GM18505 (cell line): Measurements from ENCODE around the gene PRRG1.

Experiments
- ATAC-seq: cut with Tn5 transposase; IDR thresholded peaks from one replicate; pipeline ENCODE4 v1.9.1; 2021; ENCODE audit not compliant: unreplicated experiment
- POLR2A ChIP-seq: IDR thresholded peaks from 4 replicates; pipeline ENCODE4 v1.6.1; 2011; ENCODE audit warnings: borderline replicate concordance; ENCODE audit not compliant: insufficient read depth, insufficient read length; ENCODE audit errors: extremely low read depth

PRRG1 gene

GRCh38 chrX:37350034-37350365 is 836 bp downstream of the PRRG1 start:
- TF ChIP-seq POLR2A, result no peak
- ATAC-seq, result no peak

DNA sequence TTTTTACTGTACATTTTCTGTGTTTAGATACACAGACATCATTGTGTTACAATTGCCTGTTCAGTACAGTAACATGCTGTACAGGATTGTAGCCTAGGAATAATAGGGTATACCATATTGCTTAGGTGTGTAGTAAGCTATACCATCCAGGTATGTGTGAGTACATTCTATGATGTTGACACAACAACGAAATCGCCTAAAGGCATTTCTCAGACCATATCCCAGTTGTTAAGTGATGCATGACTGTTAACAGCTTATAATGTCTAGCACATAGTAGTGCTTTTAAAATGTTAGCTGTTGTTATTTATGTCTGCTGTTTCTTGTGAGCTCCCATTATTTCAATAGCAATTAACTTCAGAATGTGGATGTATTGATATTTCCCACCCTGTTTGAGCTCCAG is 4.5 kb downstream of the PRRG1 start:
- no peak for TF ChIP-seq POLR2A
- ATAC-seq, result no peak

DNA sequence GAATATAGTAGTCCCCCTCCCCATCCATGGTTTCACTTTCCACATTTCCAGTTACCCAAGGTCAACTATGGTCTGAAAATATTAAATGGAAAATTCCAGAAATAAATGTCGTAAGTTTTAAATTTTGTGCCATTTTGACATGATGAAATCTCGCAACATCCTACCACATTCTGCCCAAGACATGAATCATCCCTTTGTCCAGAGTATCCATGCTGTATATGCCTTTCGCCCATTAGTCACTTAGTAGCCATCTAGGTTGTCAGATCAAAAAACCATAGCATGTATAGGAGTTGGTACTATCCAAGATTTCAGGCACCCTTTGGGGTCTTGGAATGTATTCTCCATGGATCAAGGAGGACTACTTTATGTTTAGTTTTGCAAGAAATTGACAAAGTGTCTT is 8.3 kb downstream of the PRRG1 start:
- ATAC-seq, result no peak

GRCh38 chrX:37361596-37361995 is 12.4 kb downstream of the PRRG1 start:
- TF ChIP-seq POLR2A, result no peak
- no peak for ATAC-seq

More for the DNA sequence above, 8.3 kb downstream of the PRRG1 start:
- TF ChIP-seq POLR2A, result no peak

DNA sequence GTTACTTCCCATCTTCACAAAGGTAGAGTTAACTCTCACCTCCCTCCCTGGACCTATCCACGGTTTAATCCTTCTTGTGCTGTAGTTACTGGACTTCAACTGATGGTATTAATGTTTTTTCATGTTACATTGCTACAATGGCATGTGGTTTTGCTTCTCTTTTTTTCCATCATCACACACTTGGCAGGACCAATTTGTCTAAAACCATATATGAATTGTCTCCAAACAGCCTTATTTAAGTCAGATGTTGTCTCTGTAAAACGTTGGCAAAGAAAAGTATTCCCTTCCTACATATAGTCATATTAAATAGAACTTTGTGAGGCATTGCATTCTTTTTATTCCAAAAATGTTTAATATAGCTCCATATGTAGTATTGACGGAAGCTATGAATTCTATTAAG is 15.5 kb downstream of the PRRG1 start:
- no peak for ATAC-seq

GRCh38 chrX:37367946-37368345 is 18.8 kb downstream of the PRRG1 start:
- no peak for ATAC-seq
- no peak for TF ChIP-seq POLR2A

More for the DNA sequence above, 15.5 kb downstream of the PRRG1 start:
- no peak for TF ChIP-seq POLR2A

DNA sequence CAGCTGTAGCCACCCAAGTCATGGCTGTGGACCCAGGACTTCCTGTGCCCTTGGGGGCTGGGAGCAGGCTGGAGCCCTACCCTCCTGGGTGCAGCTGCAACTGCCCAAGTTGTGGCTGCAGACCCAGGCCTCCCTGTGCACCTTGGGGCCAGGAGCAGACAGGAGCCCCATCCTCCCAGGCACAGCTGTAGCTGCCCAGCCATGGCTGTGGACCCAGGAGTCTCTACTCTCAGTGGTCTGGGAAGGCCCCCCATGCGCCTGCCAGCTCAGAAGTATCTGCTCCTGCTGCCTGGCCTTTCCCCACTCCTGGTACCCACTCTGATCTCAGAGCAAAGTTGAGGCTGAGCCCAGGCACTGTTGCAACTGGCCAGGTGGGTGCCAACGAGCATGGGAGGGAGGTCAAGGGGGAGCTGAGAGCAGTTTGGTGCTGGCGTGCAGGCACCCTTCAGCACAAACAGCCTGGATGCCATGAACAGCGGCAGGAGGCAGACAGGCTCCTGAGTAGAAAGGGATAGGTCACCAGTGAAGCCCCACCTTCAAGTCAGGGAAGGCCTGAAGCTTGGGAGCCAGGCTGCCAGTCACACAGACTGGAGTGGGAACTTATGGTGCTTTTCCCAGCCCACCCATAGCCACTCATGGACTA is 21.5 kb downstream of the PRRG1 start:
- ATAC-seq, result no peak
- no peak for TF ChIP-seq POLR2A

DNA sequence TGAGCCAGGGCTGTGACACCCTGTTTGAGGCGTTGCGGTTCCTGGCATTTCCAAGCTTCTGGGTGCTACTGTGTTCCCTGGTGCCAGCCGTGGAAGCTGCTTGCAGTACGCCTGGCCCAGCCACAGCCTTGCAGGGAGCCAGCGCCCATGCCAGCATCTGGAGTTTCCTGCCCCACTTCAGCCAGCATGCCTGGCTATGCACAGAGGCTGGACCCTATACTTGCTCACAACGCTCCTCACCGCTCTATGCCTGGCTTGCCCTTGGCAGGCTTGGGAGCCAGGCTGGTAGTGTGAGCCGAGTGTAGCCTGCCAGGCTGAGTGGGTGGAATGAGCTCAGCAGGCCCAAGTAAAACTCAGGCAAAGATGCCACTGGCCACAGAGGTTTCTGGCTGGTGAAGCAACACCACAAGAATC is 22.4 kb downstream of the PRRG1 start:
- TF ChIP-seq POLR2A, result no peak

GRCh38 chrX:37378404-37378803 is 29.2 kb downstream of the PRRG1 start:
- TF ChIP-seq POLR2A, result no peak
- no peak for ATAC-seq

More for the DNA sequence above, 22.4 kb downstream of the PRRG1 start:
- no peak for ATAC-seq

DNA sequence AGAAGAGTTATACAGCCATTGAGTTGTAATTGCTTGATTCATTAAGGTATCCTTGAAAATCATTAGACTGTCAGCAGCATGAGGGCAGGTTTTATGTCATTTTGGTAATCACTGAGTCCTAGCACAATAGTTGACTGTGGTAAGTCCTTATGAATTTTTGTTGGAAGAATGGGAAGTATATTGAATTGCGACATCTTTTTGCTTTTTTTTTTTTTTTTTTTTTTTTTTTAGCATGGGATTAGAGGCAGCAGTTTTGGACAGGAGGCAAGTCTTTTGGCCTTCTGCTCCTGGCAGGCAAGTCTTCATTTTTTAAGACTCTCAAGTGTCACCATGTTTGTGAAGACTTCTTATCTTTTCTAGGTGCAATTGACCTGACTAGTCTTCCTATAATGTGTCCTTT is 29.7 kb downstream of the PRRG1 start:
- no peak for ATAC-seq
- TF ChIP-seq POLR2A, result no peak

- no peak for ATAC-seq
- no peak for TF ChIP-seq POLR2A
Measured at GRCh38 chrX:37380256-37380655, 31.1 kb downstream of the PRRG1 start.

- TF ChIP-seq POLR2A, result no peak
- no peak for ATAC-seq
Measured at GRCh38 chrX:37380924-37381323, 31.8 kb downstream of the PRRG1 start.

DNA sequence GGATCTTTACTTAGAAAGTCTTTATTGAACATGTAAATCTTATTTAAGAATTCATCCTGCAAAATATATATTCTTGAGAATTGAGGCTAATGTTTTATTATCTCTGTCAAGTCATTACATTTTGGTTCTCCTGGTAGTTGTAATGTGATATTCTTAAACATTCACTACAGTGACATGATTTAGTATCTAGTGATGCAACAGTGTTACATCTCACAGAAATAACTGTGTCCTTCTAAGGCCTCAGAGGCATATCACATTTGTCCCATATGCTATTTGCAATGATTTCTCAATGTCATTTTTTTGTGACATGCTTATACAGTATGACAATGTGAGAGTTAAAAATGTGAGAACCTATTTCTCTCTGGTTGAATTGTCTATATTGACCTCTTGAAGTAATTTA is 34.1 kb downstream of the PRRG1 start:
- TF ChIP-seq POLR2A, result no peak
- ATAC-seq, result no peak

GRCh38 chrX:37388413-37388812 is 39.2 kb downstream of the PRRG1 start:
- TF ChIP-seq POLR2A, result no peak
- ATAC-seq, result no peak

DNA sequence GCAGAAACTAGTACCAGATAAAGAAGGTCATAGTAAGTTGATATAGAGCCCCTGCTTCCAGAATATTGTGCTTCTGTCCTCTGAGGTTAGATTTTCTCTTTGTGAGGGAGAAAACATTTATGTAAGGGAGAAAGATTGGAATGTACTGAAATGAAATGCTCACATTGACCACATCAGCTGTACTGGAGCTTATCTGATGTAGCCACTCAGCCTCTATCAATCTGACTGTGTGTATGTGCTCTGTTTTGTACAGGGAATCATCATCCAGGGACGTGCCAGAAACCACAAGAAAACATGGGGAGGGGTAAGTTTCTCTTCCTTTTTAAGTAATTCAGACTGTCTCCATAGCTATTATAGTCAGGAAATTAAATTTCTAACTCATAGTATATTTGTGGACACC is 56.8 kb downstream of the PRRG1 start:
- ATAC-seq, result no peak
- no peak for TF ChIP-seq POLR2A
